GM19099 (cell line): Measurements from ENCODE around the gene DNAJB2.

ENCODE experiments used
- POLR2A ChIP-seq: IDR thresholded peaks from 3 replicates; pipeline ENCODE4 v1.6.1; 2011; ENCODE audit warnings: low read depth; ENCODE audit not compliant: insufficient read length; ENCODE audit errors: extremely low read depth

Gene DNAJB2

DNA sequence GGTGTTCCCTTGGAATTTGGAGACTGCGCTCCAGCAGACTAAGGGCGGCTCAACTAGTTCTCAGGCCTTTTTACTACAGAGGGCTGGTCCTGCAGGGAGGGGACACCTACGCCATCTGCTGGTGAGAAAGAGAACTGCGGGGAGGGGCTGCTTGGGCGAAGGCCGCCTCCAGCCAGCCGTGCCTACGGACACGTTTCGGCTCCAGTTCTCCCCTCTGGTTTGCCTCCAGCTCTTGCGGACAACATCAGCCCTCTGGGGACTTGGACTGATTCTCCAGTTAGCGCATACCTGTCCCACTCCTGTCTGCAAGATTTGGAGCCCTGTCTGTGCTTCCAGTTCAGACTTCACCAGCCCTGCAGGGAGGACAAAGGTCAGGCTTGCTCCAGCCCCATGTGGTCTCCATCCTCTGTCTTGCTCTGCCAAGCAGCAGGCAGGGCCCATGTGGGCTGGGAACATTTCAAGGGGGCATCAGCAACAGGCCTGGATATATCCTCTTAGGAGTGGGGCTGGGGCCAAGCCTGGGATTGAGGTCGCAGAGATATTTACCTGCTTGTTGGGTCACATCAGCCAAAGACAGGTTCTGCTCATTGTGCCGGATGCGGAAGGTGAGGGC, 19.7 kb downstream of the DNAJB2 start:
- TF ChIP-seq POLR2A: no peak

DNA sequence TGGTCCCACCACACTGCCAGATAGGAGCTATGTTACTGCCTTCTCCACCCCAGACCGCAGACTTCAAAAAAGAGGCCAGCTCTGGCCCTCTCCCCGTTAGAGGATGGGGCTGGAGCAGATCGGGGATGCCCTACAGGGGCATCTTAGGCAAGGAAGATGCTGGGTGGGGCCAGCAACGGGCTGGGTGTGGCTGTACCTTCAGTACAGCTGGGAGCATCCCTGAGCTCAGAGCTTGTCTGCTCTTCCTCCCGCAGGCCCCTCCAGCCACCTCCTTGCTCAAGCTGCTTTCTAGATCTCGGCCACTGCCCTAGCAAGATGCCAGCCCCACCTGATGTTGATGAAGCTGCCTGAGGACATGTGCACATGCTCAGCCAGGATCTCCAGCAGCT, 20.2 kb downstream of the DNAJB2 start:
- TF ChIP-seq POLR2A: no peak

DNA sequence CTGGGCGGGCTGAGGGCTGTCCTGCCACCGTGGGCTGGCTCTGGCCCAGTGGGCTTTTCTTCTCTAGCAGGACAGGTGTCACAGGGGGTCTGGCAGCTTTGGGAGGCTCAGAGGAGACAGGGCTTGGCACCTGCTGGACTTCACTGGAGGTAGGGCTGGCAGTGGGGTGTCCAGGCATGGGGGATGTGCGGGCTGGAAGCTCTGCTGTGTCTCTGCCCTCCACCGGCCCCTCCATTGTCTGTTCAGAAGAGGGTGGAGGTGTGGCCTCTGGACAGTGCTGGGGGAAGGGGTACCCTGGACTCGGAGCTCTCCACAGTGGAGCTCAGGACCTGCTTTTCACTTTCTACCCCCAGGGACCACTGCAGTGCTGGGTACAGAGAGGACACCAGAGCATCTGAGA, 20.9 kb downstream of the DNAJB2 start:
- no peak for TF ChIP-seq POLR2A

DNA sequence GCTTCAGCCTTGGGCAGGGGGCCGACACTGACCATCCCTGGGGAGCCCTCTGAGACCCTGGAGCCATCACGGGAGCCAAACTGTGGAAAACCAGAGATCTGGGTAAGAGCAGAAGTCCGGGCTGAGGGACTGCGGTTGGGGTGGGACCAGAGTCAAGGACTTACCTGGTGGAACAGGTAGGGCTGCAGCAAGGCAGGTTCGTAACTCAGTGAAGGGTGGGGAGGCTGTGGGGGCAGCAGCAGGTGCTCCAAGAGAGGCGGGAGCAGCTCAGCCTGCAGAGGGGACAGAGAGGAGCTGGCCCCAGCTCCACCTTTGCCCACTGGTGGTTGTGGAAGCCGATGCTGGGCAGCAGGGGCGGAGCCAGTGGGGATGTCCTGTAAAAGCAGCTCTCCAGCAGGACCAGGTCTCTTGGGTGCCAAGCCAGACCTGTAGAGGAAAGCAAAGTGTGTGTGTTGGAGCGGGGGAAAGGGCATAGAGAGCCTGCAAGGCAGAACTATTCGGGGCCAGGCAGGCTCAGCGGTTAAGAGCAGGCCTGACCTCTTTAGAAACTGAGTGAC, 23.3 kb downstream of the DNAJB2 start:
- TF ChIP-seq POLR2A: no peak

DNA sequence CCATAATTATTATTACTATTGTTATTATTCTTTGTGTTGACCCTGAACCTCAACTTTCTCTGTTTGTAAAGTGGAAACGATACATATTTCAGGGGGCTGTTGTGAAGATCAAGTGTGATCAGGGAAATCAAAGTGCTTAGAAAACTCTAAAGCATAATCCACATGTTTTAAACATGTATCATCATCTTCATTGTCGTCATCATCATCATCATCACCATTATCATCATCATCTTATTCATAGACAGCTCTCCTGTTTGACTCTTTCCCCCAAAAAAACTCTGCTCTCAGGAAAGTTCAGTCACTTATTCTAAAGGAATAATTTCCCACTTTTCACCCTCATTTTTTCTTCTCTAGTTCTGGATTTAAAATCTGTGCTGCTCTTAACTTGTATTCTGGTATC, 25.1 kb downstream of the DNAJB2 start:
- TF ChIP-seq POLR2A: no peak

DNA sequence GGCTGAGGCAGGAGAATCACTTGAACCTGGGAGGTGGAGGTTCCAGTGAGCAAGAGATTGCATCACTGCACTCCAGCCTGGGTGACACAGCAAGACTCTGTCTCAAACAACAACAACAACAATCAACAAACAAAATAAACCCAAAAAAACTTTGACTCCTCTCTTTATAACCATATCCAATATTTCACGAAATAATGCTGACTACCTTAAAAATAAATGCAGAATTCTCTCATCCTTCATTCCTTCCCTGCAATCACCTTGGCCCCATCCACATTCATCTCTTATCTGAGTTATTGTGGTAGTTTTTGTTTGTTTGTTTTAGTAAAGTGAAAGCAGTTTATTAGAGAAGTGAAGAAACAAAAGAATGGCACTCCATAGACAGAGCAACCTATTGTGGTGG, 26.9 kb downstream of the DNAJB2 start:
- TF ChIP-seq POLR2A: no peak

DNA sequence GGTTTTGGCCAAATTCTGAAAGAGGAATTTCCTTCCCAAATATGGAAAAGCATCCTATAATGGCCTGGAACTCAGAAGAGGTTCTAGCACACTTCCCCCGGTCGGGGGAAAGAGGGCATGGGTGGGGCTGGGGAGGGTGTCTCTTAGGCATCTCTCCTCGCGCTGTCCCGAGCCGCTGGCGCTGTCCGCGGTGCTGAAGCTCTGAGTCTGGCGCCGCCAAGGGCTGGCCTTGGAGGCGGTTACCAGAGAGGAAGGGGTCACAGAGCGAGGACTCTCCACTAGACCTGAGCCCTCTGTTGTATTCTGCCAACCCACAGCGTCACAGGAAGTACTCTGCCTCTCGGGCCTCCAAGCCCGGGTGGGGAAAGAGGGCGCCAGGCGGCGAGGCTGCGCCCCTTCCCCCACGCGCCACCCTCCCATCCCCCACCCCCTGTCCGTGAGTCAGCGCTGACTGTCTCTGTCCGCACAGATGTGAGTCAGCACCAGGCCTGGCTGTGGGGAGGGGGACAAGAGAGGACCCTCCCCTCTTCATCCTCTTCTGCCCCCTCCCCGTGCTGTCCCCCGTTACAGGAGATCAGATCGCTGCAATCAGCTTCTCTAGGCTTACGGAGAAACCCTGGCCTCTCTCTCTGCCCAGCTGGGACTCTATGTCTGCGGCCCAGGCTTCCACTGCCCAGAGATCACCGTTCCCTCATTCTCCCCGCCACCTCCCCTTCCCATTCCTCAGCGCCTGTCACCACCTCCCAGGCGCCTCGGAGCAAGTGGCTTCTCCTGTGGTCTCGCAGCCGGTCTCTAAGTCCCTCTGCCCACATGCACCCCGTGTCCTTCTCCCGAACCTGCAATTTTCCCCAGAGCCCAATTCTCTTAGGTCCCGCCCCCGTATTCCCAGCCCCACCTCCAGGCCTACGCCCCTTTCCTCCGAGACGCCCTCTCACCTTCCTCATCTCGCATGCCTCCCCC, 29.3 kb downstream of the DNAJB2 start:
- TF ChIP-seq POLR2A: no peak

DNA sequence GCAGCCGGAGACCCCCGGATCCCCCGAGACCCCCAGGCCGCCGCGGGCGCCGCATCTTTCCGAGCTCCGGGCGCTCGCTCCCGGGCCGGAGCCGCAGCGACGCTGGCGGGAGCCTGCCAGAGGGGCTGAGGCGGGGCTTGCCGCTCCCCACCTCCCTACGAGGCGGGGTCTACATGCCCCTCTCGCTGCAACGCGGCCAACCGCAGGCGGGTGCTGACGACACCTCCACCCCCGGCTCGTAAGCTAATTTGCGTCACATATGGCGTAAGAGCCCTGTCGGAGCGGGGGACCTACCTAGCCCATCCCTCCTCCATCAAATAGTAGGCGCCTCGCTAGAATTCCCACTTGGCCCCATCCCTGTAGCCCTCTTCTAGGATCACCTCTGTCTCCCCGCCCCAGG, 30.1 kb downstream of the DNAJB2 start, which contains the start of gene PTPRN:
Gene PTPRN (minus strand): TSS at position 124 of the 400 bp plus-strand sequence. CDS start 69 bp downstream, at position 55.
- no peak for TF ChIP-seq POLR2A

DNA sequence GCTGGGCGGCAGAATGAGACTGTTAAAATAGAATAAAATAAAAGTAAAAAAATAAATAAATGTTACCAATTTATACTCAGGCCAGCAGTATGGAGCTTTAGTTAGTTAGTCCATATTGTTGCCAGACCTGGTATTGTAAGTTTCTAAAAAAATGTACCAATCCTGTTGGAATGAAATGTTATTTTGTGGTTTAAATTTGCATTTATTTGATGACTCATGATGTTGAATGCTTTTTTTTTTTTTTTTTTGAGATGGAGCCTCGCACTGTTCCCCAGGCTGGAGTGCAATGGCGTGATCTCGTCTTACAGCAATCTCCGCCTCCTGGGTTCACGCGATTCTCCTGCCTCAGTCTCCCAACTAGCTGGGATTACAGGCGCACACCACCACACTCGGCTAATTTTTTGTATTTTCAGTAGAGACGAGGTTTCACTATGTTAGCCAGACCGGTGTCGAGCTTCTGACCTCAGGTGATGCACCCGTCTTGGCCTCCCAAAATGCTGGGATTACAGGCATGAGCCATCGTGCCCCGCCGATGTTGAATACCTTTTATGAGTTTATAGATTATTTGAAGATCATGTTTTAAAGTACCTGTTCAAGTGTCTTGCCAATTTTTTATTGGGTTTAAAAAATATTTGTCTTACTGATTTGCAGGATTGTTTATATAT, 35.8 kb downstream of the DNAJB2 start:
- no peak for TF ChIP-seq POLR2A

DNA sequence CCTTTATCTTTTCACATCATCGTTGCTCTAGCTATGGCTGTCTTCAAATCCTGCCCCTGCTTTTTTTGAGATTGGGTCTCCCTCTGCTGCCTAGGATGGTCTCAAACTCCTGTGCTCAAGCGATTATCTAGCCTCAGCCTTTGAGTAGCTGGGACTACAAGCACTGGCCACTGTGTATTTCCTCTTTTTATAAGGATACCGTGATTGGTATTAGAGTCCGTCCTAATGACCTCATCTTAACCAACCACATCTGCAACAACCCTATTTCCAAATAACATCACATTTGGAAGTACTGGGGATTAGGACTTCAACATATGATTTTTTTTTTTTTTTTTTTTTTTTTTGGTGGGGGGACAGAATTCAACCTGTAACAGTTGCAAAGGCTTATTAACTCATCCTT, 44.3 kb downstream of the DNAJB2 start:
- TF ChIP-seq POLR2A: no peak

DNA sequence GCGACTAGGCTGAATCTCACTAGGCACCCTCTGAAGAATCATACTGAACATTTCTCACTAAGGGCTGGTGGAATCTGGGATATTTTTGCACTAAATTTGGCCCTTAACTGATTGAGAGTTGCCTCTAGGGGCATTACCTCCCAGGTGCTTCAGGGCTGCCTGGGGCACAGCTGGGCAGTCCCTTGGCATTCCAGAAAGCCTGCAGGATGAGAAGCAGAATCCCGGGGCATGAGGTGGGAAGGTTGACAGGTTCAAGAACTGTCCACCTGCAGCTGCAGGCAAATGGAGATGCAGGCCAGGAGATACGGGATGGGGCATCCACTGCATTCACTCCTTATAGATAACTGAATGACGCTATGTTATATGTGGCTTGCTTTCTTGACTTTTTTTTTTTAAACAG, 46.0 kb downstream of the DNAJB2 start:
- TF ChIP-seq POLR2A: no peak

DNA sequence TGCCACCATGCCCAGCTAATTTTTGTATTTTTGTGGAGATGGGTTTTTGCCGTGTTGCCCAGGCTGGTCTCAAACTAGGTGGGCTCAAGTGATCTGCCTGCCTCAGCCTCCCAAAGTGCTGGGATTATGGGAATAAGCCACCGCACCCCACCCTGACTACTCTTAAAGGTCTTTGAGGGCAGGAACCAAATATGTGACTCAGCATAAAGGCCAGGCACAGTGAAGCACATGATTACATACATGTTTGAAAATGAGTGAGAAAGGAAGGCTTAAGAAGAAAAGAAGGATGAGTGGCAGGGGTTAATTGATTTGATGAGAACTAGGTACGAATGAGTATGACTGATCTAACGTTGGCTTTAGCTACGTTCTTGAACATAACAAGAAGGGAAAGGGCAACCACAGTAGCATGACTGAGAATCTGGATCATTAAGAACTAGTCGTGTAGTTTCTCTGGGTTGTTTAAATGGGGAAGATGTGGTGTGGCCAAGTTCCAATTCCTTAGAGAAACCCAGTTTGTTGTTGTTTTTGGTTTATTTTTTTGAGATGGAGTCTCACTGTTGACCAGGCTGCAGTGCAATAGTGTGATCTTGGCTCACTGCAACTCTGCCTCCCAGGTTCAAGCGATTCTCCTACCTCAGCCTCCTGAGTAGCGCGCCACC, 46.6 kb downstream of the DNAJB2 start:
- no peak for TF ChIP-seq POLR2A

DNA sequence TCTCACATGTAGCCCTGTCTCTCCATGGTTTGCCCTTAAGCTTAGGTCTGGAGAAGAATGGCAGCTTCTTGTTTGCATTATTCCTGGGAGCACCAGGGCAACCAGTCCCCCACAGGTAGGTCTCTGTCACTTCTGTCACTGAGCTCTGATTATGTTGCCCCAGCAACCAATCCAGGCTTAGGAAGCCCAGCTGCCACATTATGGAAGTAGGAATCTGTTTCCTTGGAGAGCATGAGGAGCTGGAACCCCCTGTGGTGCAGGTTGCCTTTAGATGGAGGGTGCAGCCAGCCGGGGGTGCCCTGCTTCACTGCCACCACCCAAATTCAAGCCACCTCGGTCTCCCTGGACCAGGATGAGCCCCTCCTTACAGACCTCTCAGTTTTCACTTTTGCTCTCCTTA, 48.6 kb downstream of the DNAJB2 start:
- no peak for TF ChIP-seq POLR2A

DNA sequence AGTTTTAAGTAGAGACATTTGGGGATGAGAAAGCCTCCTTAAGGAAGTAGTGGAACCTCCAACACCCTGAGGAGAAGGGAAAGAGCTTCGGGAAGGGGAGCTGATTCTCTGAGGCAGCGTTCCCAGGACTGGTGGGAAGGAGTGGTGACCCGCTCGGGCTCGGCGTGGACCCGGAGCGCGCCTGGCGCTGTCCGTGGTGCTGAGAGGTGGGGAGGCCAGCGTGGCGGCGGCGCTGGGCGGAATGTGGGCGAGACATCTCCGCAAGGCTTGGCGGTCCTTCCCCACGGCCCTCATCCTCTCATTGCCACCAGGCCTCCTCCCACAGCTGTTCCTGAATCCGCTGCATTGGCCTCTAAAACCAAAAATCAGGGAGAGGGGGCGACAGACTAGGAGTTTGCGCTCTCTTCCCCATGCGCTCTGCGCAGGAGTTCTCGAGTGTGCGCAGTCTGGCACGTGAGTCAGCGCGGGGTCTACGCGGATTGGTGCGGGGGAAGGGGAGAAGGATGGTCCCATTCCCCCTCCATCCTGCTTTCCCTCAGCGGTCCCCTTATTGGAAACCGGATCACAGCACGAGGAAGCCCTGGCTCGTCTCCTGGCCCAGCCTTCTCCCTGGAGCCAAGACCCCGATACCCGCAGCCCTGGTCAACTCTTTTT, 52.5 kb downstream of the DNAJB2 start:
- no peak for TF ChIP-seq POLR2A
